Thoracic aorta (tissue), 2 donors: ENCODE results near the gene NFE2L2. TPM values are rescaled to one million over a fixed set of nuclear protein-coding genes. Genes with fewer than 3 reads are reported as not detected.

Experiments
- ATAC-seq: fragments of 150-250 bp; one replicate; pipeline ENCODE4 v1.8.0; 2017; ENCODE audit warnings: low read depth; ENCODE audit not compliant: insufficient number of reproducible peaks, low FRiP score
- DNase-seq: peaks from one replicate; pipeline ENCODE4 v3.0.0-alpha.2; 2020; ENCODE audit warnings: low spot score
- H3K27ac ChIP-seq, 2 donors: fragments of 200-600 bp; sonication (generic); 1 replicate in 1 of 2; 2 replicates in 1 of 2; pipeline ENCODE4 v1.5.1; 2016; ENCODE audit warnings: mild to moderate bottlenecking in 2 of 2, moderate library complexity in 2 of 2
- H3K27me3 ChIP-seq: fragments of 200-600 bp; sonication (generic); replicated peaks from 2 replicates; pipeline ENCODE4 v1.6.0; 2016; ENCODE audit warnings: mild to moderate bottlenecking; ENCODE audit not compliant: insufficient read depth
- H3K36me3 ChIP-seq: fragments of 200-600 bp; sonication (generic); one replicate; pipeline ENCODE4 v1.5.1; 2016
- H3K4me1 ChIP-seq, 2 donors: fragments of 200-600 bp; sonication (generic); 1 replicate in 1 of 2; 2 replicates in 1 of 2; pipeline versions ENCODE4 v1.5.1 to v1.6.0; 2016; ENCODE audit warnings: low read depth in 2 of 2, mild to moderate bottlenecking in 1 of 2; ENCODE audit not compliant: control insufficient read depth in 1 of 2
- H3K4me3 ChIP-seq: fragments of 200-600 bp; sonication (generic); 2 replicates; pipeline ENCODE4 v1.5.1; 2016; ENCODE audit warnings: mild to moderate bottlenecking
- H3K9me3 ChIP-seq: fragments of 200-600 bp; sonication (generic); 2 replicates; pipeline ENCODE4 v1.5.1; 2016
- CTCF ChIP-seq: fragments of 200-600 bp; sonication (generic); IDR thresholded peaks from one replicate; pipeline ENCODE4 v1.5.1; 2019; ENCODE audit warnings: antibody characterized with exemption
- total RNA-seq, 2 donors: library from RNA; depleted of rRNA; stranded (reverse); fragments of >200 nt; gene quantifications; one replicate each; pipeline versions ENCODE4 v1.1.0 to v1.2.3, GENCODE V29; 2016

Gene NFE2L2
- total RNA-seq, 2 donors from 2014 or later, result 64.3 to 155 TPM

- no peaks in the 10 kb centered on the region for H3K27me3 ChIP-seq
- DNase-seq, result no peak
- no peak for TF ChIP-seq CTCF
- no peaks in the 10 kb centered on the region for H3K36me3 ChIP-seq
- H3K9me3 ChIP-seq, result no peaks in the 10 kb centered on the region
- H3K4me1 ChIP-seq, result peaks cover 6 to 7% of the 10 kb centered on the region in 2 donors
- ATAC-seq, result peak; percentile 35
- peak overlapping the region; percentile 55 to 59 for H3K27ac ChIP-seq
- peak overlapping the region; percentile 43 for H3K4me3 ChIP-seq
These were observed 31.0 kb upstream of the NFE2L2 start for GRCh38 chr2:177295484-177295883.

- DNase-seq, result no peak
- TF ChIP-seq CTCF, result no peak
- Histone ChIP-seq H3K9me3 (no peaks in the 10 kb centered on the region), H3K4me1 (peaks cover 6 to 7% of the 10 kb centered on the region in 2 donors), H3K27me3 (no peaks in the 10 kb centered on the region), H3K4me3 (no peak overlapping the region), H3K27ac (no peak overlapping the region), H3K36me3 (no peaks in the 10 kb centered on the region)
- ATAC-seq, result no peak
These were observed 27.2 kb upstream of the NFE2L2 start for GRCh38 chr2:177291701-177292100.

- H3K4me1 ChIP-seq, result peaks cover 0 to under 1% of the 10 kb centered on the region in 2 donors
- no peak for TF ChIP-seq CTCF
- H3K27me3 ChIP-seq, result no peaks in the 10 kb centered on the region
- ATAC-seq (no peak), DNase-seq (no peak)
- no peak overlapping the region for H3K27ac ChIP-seq
- no peaks in the 10 kb centered on the region for H3K9me3 ChIP-seq
- no peak overlapping the region for H3K4me3 ChIP-seq
- no peaks in the 10 kb centered on the region for H3K36me3 ChIP-seq
These were observed 25.5 kb upstream of the NFE2L2 start for GRCh38 chr2:177289824-177290628.

GRCh38 chr2:177287814-177288213 is 23.3 kb upstream of the NFE2L2 start:
- TF ChIP-seq CTCF, result no peak
- ATAC-seq (no peak), DNase-seq (no peak)
- no peaks in the 10 kb centered on the region for H3K9me3 ChIP-seq
- no peaks in the 10 kb centered on the region for H3K36me3 ChIP-seq
- H3K4me3 ChIP-seq, result no peak overlapping the region
- no peaks in the 10 kb centered on the region for H3K27me3 ChIP-seq
- no peak overlapping the region for H3K27ac ChIP-seq
- peaks cover 0 to 6% of the 10 kb centered on the region in 2 donors for H3K4me1 ChIP-seq

- DNase-seq, result no peak
- TF ChIP-seq CTCF, result no peak
These were observed 21.6 kb upstream of the NFE2L2 start for GRCh38 chr2:177285892-177286715.

More at GRCh38 chr2:177285892-177286715, 21.6 kb upstream of the NFE2L2 start:
- Histone ChIP-seq H3K27ac (no peak overlapping the region), H3K4me3 (no peak overlapping the region), H3K36me3 (no peaks in the 10 kb centered on the region), H3K9me3 (no peaks in the 10 kb centered on the region), H3K4me1 (peaks cover 8 to 23% of the 10 kb centered on the region in 2 donors), H3K27me3 (no peaks in the 10 kb centered on the region)
- ATAC-seq, result no peak
